ENCODE results near the gene CAMK2D. TPM values are rescaled to one million over a fixed set of nuclear protein-coding genes. Genes with fewer than 3 reads are reported as not detected.

The CAMK2D gene
- total and polyA plus RNA-seq, 7 donors = 41.2 to 183 (median 83.8) TPM

DNA sequence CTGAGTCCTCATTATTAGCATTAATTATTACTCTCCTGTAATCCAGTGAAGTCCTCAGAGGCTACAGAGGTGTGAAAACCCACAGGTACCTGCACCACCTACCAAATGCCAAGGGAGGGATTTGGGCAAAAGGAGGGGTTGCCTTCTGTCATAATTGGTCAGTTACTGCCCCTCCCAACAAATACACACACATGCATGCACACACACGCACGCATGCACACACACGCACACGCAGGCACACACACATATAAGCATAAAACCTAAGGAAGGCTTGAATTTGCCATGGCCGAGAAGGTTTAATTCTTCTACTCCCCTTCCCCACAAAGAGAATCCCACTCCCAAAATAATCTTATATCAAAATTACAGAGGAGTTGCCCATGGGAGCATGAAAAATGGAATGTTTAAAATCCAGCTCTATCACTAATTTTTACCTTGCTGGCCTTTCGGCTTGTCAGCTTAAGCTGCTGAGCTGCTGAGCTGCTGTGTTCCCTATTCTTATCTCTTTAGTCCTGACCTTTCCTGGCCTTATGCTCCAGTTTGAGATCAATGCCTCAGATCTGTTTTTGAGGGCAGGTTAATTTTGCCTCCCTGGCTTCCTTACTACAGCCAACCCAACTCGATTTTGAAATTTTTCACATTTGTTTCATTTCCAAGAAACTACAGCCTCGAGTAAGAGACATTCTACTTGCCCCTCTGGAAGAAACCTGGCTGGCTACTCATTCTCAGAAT lies 95.0 kb downstream of the CAMK2D start:
- ATAC-seq = no peak
- WGBS, 3 donors = 76 to 85% (median 83%) methylated on average over 8 of the region's 8 CpGs
- Histone ChIP-seq H3K27me3 (ENCODE audit: insufficient read depth in 3 of 3, low read length in 2 of 3) (no peaks in the 10 kb centered on the region), H3K9me3 (no peaks in the 10 kb centered on the region), H3K36me3 (ENCODE audit: insufficient read depth in 1 of 2, low read depth in 1 of 2) (peaks cover 0 to 10% of the 10 kb centered on the region in 2 donors), H3K4me1 (no peaks in the 10 kb centered on the region), H3K4me3 (no peak overlapping the region), H3K27ac (no peak overlapping the region)
- DNase-seq = no peak
- intact Hi-C loops (cut with DNase I) = no loop called here
- TF ChIP-seq, protein P1, sequence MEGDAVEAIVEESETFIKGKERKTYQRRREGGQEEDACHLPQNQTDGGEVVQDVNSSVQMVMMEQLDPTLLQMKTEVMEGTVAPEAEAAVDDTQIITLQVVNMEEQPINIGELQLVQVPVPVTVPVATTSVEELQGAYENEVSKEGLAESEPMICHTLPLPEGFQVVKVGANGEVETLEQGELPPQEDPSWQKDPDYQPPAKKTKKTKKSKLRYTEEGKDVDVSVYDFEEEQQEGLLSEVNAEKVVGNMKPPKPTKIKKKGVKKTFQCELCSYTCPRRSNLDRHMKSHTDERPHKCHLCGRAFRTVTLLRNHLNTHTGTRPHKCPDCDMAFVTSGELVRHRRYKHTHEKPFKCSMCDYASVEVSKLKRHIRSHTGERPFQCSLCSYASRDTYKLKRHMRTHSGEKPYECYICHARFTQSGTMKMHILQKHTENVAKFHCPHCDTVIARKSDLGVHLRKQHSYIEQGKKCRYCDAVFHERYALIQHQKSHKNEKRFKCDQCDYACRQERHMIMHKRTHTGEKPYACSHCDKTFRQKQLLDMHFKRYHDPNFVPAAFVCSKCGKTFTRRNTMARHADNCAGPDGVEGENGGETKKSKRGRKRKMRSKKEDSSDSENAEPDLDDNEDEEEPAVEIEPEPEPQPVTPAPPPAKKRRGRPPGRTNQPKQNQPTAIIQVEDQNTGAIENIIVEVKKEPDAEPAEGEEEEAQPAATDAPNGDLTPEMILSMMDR (IDR thresholded peaks at IDR 0.05) = no peak

DNA sequence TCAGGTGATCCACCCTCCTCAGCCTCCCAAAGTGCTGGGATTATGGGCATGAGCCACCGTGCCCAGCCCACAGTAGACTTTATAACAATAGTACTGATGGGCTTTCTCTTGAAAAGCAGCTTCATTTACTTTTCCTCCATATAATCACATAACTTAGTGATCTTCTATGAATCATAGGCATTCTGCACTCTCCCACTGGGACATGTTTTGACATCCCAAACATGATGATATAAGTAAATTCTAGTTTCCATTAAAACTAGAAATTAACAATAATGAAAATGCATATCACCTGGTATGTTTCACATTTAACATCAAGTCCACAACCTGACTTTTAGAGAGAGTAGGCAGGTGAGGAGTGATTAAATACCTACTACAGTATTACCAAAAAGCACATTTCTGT lies 96.5 kb downstream of the CAMK2D start:
- TF ChIP-seq, protein P1 (IDR thresholded peaks at IDR 0.05) = no peak
- peaks cover 0 to 16% of the 10 kb centered on the region in 2 donors for H3K36me3 ChIP-seq (ENCODE audit: insufficient read depth in 1 of 2, low read depth in 1 of 2)
- intact Hi-C loops (cut with DNase I) = no loop called here
- H3K4me1 ChIP-seq = no peaks in the 10 kb centered on the region
- DNase-seq = no peak
- no peak for ATAC-seq
- 84 to 96% (median 96%) methylated on average over 1 of the region's 1 CpG for WGBS, 3 donors
- no peak overlapping the region for H3K27ac ChIP-seq
- H3K4me3 ChIP-seq = no peak overlapping the region
- H3K27me3 ChIP-seq (ENCODE audit: insufficient read depth in 3 of 3, low read length in 2 of 3) = no peaks in the 10 kb centered on the region
- H3K9me3 ChIP-seq = no peaks in the 10 kb centered on the region

- no peak for ATAC-seq
- intact Hi-C loops (cut with DNase I) = no loop called here
- TF ChIP-seq, protein P1 (IDR thresholded peaks at IDR 0.05) = no peak
Observed at GRCh38 chr4:113662581-113662980, 99.0 kb downstream of the CAMK2D start.

DNA sequence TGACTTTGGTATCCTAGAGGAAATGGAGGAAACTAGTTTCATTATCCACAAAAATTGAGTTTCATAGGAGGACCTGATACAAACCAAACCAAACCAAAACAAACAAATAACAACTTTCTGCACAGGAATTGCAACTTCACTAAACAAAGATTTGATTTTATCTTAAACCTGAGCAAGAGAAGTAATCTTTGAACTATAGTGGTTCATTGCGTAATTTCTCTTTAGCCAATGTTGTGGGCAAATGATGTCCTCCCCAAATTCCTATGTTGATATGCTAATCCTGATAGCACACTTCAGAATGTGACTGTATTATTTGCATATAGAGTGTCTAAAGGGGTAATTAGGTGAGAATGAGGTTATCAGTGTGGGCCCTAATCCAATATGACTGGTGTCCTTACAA lies 102.4 kb downstream of the CAMK2D start:
- DNase-seq (no peak), ATAC-seq (no peak)
- H3K4me3 ChIP-seq = no peak overlapping the region
- no peaks in the 10 kb centered on the region for H3K27me3 ChIP-seq (ENCODE audit: insufficient read depth in 3 of 3, low read length in 2 of 3)
- peaks cover 28% of the 10 kb centered on the region for H3K4me1 ChIP-seq
- no peak overlapping the region for H3K27ac ChIP-seq
- TF ChIP-seq, protein P1 (IDR thresholded peaks at IDR 0.05) = no peak
- peaks cover 0 to 6% of the 10 kb centered on the region in 2 donors for H3K36me3 ChIP-seq (ENCODE audit: insufficient read depth in 1 of 2, low read depth in 1 of 2)
- H3K9me3 ChIP-seq = no peaks in the 10 kb centered on the region
- intact Hi-C loops (cut with DNase I) = no loop called here
- 98 to 100% (median 99%) methylated on average over 1 of the region's 1 CpG for WGBS, 3 donors

More at GRCh38 chr4:113662581-113662980, 99.0 kb downstream of the CAMK2D start:
- no peak for DNase-seq
- Histone ChIP-seq H3K4me3 (no peak overlapping the region), H3K36me3 (ENCODE audit: insufficient read depth in 1 of 2, low read depth in 1 of 2) (peaks cover 0 to 6% of the 10 kb centered on the region in 2 donors), H3K4me1 (peaks cover 22% of the 10 kb centered on the region), H3K27ac (no peak overlapping the region), H3K9me3 (no peaks in the 10 kb centered on the region), H3K27me3 (ENCODE audit: insufficient read depth in 3 of 3, low read length in 2 of 3) (no peaks in the 10 kb centered on the region)
- 76 to 88% (median 81%) methylated on average over 3 of the region's 3 CpGs for WGBS, 3 donors

All from psoas muscle (tissue), 8 donors.